ENCODE measurements around the gene MORF4L1.
"Not testable (repeated sequence)": the region's sequence is repeated elsewhere in the genome, so short reads cannot be mapped to it uniquely, and the experiment has no call there.

MORF4L1 gene

GRCh38 chr15:78925076-78925624 lies 52.5 kb downstream of the MORF4L1 start:
- no peak for DNase-seq (ENCODE audit: low read depth in 2 of 3, low spot score in 2 of 3)

GRCh38 chr15:78925956-78926743 lies 53.5 kb downstream of the MORF4L1 start:
- no peak for DNase-seq (ENCODE audit: low read depth in 2 of 3, low spot score in 2 of 3)

- no peak for DNase-seq (ENCODE audit: low read depth in 2 of 3, low spot score in 2 of 3)
Observed at GRCh38 chr15:78927077-78927790, 54.5 kb downstream of the MORF4L1 start.

GRCh38 chr15:78928176-78928575 lies 55.5 kb downstream of the MORF4L1 start:
- not testable (repeated sequence) for DNase-seq (ENCODE audit: low read depth in 2 of 3, low spot score in 2 of 3)

GRCh38 chr15:78928616-78929093 lies 56.0 kb downstream of the MORF4L1 start:
- DNase-seq (ENCODE audit: low read depth in 2 of 3, low spot score in 2 of 3) = no peak

- DNase-seq (ENCODE audit: low read depth in 2 of 3, low spot score in 2 of 3) = no peak
Observed at GRCh38 chr15:78929536-78930264, 57.0 kb downstream of the MORF4L1 start.

- no peak for DNase-seq (ENCODE audit: low read depth in 2 of 3, low spot score in 2 of 3)
Observed at GRCh38 chr15:78930577-78931388, 58.1 kb downstream of the MORF4L1 start.

GRCh38 chr15:78931439-78932257 lies 59.0 kb downstream of the MORF4L1 start:
- no peak for DNase-seq (ENCODE audit: low read depth in 2 of 3, low spot score in 2 of 3)

GRCh38 chr15:78932258-78932808 lies 59.6 kb downstream of the MORF4L1 start:
- DNase-seq (ENCODE audit: low read depth in 2 of 3, low spot score in 2 of 3) = no peak

- DNase-seq (ENCODE audit: low read depth in 2 of 3, low spot score in 2 of 3) = no peak
Observed at GRCh38 chr15:78933187-78933822, 60.6 kb downstream of the MORF4L1 start.

GRCh38 chr15:78933823-78934654 lies 61.3 kb downstream of the MORF4L1 start:
- DNase-seq (ENCODE audit: low read depth in 2 of 3, low spot score in 2 of 3) = no peak

GRCh38 chr15:78934655-78935023 lies 61.9 kb downstream of the MORF4L1 start:
- DNase-seq (ENCODE audit: low read depth in 2 of 3, low spot score in 2 of 3) = no peak

GRCh38 chr15:78937132-78937739 lies 64.5 kb downstream of the MORF4L1 start:
- no peak for DNase-seq (ENCODE audit: low read depth in 2 of 3, low spot score in 2 of 3)

GRCh38 chr15:78938658-78939488 lies 66.2 kb downstream of the MORF4L1 start:
- DNase-seq (ENCODE audit: low read depth in 2 of 3, low spot score in 2 of 3) = no peak

GRCh38 chr15:78942741-78943140 lies 70.1 kb downstream of the MORF4L1 start:
- DNase-seq (ENCODE audit: low read depth in 2 of 3, low spot score in 2 of 3) = no peak

GRCh38 chr15:78943692-78944091 lies 71.0 kb downstream of the MORF4L1 start:
- DNase-seq (ENCODE audit: low read depth in 2 of 3, low spot score in 2 of 3) = no peak

GRCh38 chr15:78944202-78944625 lies 71.5 kb downstream of the MORF4L1 start:
- DNase-seq (ENCODE audit: low read depth in 2 of 3, low spot score in 2 of 3) = no peak

Measured in activated CD8-positive, alpha-beta memory T cell treated with anti-CD3 and anti-CD28 coated beads for 48 hours (primary cell).